ENCODE measurements around the gene SNAPIN. TPM values are rescaled to one million over a fixed set of nuclear protein-coding genes. Genes with fewer than 3 reads are reported as not detected.

Gene SNAPIN
- total RNA-seq, 1 experiment from 2014 or later = 29.0 TPM

GRCh38 chr1:153623101-153623500, 35.4 kb upstream of the SNAPIN start:
- Histone ChIP-seq H3K79me1 (ENCODE audit: insufficient read depth, low read depth, low read length, poor library complexity, severe bottlenecking) (no peaks in the 10 kb centered on the region), H3K14ac (ENCODE audit: insufficient read depth, low read length) (no peak overlapping the region), H2BK15ac (ENCODE audit: low read depth, low read length) (no peak overlapping the region), H3K9ac (ENCODE audit: extremely low read depth, insufficient read length, low read length) (no peak overlapping the region), H2BK5ac (ENCODE audit: insufficient read length, low read length) (no peak overlapping the region), H2BK120ac (ENCODE audit: low read depth, low read length, poor library complexity, severe bottlenecking) (no peak overlapping the region), H2BK20ac (ENCODE audit: low read depth, low read length, poor library complexity, severe bottlenecking) (no peak overlapping the region), H3K9me3 (ENCODE audit: control insufficient read depth, low read depth, low read length) (no peaks in the 10 kb centered on the region), H3K4ac (ENCODE audit: low read depth, low read length) (no peak overlapping the region), H2AFZ (ENCODE audit: low read length) (no peak overlapping the region), H4K8ac (replicated peaks; ENCODE audit: insufficient read length, low read depth, low read length) (no peak overlapping the region), H4K20me1 (ENCODE audit: control insufficient read depth, insufficient read depth, insufficient read length) (no peaks in the 10 kb centered on the region), H3T11ph (ENCODE audit: low read length) (no peak overlapping the region), H3K23me2 (ENCODE audit: insufficient read length, low read depth, low read length, poor library complexity, severe bottlenecking) (peaks cover 7% of the 10 kb centered on the region), H3K23ac (ENCODE audit: insufficient read length, low read depth, low read length) (no peak overlapping the region), H2BK12ac (ENCODE audit: insufficient read length, low read depth, low read length) (no peak overlapping the region), H3K4me1 (ENCODE audit: insufficient read depth, low read length) (0 out of 2 replicates have a peak, but pooled peaks cover 4% of the 10 kb centered on the region), H3K18ac (ENCODE audit: insufficient read length, low read depth, low read length) (no peak overlapping the region), H3K56ac (ENCODE audit: insufficient read length, low read depth, low read length) (no peak overlapping the region), H3K27ac (ENCODE audit: insufficient read length, low read depth, low read length) (no peak overlapping the region), H2AK5ac (ENCODE audit: insufficient read length, low read length) (no peak overlapping the region), H3K27me3 (ENCODE audit: insufficient read depth, low read length) (no peaks in the 10 kb centered on the region), H4K91ac (ENCODE audit: insufficient read length, low read depth, low read length) (no peak overlapping the region), H3K79me2 (ENCODE audit: insufficient read depth, low read length) (no peaks in the 10 kb centered on the region), H3K4me2 (ENCODE audit: insufficient read depth, insufficient read length, low read length) (no peak overlapping the region), H4K5ac (ENCODE audit: insufficient read length, low read depth, low read length) (no peak overlapping the region)
- no peak for DNase-seq
- Mint-ChIP-seq H3K27me3 (ENCODE audit: low read depth) (0 out of 2 replicates have a peak, but pooled peaks cover 2% of the 10 kb centered on the region), H3K9me3 (no peaks in the 10 kb centered on the region; a peak in 1 of 5 replicates), H3K27ac (peak overlapping the region in 2 of 3 experiments; percentile 5 to 20; a peak in 3 of 7 replicates), H3K4me3 (no peak overlapping the region), H3K36me3 (ENCODE audit: insufficient read depth in 1 of 3, low read depth in 3 of 3) (peaks cover 15 to 37% (median 26%) of the 10 kb centered on the region in 3 experiments), H3K4me1 (peaks cover 35% of the 10 kb centered on the region in 2 experiments)
- WGBS (ENCODE audit: extremely low coverage, insufficient read length, low lambda C conversion rate) = no CpG with 5 or more reads among the region's 7 CpGs
- no peak for TF ChIP-seq CTCF (conservative IDR thresholded peaks at IDR 0.05)

Data from H9 (cell line).